GM21447 (cell line): ENCODE results near the gene SLC26A11.
"Not testable (repeated sequence)": the region's sequence is repeated elsewhere in the genome, so short reads cannot be mapped to it uniquely, and the experiment has no call there.

Experiments
- ATAC-seq: cut with Tn5 transposase; IDR thresholded peaks from one replicate; pipeline ENCODE4 v1.9.1; 2021; ENCODE audit not compliant: unreplicated experiment

Gene SLC26A11

GRCh38 chr17:80195671-80196529 lies 24.3 kb upstream of the SLC26A11 start:
- ATAC-seq: no peak

- no peak for ATAC-seq
These were observed 23.6 kb upstream of the SLC26A11 start for GRCh38 chr17:80196652-80197051.

GRCh38 chr17:80198144-80198661 lies 22.0 kb upstream of the SLC26A11 start:
- no peak for ATAC-seq

GRCh38 chr17:80199295-80199694 lies 20.9 kb upstream of the SLC26A11 start:
- ATAC-seq: not testable (repeated sequence)

- no peak for ATAC-seq
These were observed 18.8 kb upstream of the SLC26A11 start for GRCh38 chr17:80201446-80201845.

- ATAC-seq: no peak
These were observed 18.0 kb upstream of the SLC26A11 start for GRCh38 chr17:80202197-80202596.

- ATAC-seq: no peak
These were observed 16.7 kb upstream of the SLC26A11 start for GRCh38 chr17:80203471-80203963.

- no peak for ATAC-seq
These were observed 15.4 kb upstream of the SLC26A11 start for GRCh38 chr17:80204626-80205468.

- no peak for ATAC-seq
These were observed 14.4 kb upstream of the SLC26A11 start for GRCh38 chr17:80205811-80206210.

- no peak for ATAC-seq
These were observed 12.2 kb upstream of the SLC26A11 start for GRCh38 chr17:80208050-80208449.

GRCh38 chr17:80209765-80210164 lies 10.5 kb upstream of the SLC26A11 start:
- ATAC-seq: no peak

- ATAC-seq: no peak
These were observed 9.7 kb upstream of the SLC26A11 start for GRCh38 chr17:80210348-80211108.

GRCh38 chr17:80212109-80212508 lies 8.1 kb upstream of the SLC26A11 start:
- ATAC-seq: no peak

GRCh38 chr17:80212511-80212910 lies 7.7 kb upstream of the SLC26A11 start:
- ATAC-seq: no peak

- no peak for ATAC-seq
These were observed 7.1 kb upstream of the SLC26A11 start for GRCh38 chr17:80212962-80213642.

- no peak for ATAC-seq
These were observed 6.6 kb upstream of the SLC26A11 start for GRCh38 chr17:80213643-80213975.

- no peak for ATAC-seq
These were observed 6.0 kb upstream of the SLC26A11 start for GRCh38 chr17:80214012-80214877.

- no peak for ATAC-seq
These were observed 5.4 kb upstream of the SLC26A11 start for GRCh38 chr17:80214878-80215210.
